GM23338 (cell line): ENCODE data around the gene CCDC30.
"Not testable (repeated sequence)": the region's sequence is repeated elsewhere in the genome, so short reads cannot be mapped to it uniquely, and the experiment has no call there.

Experiments used
- CREB1 ChIP-seq: fragments of 250-450 bp; sonication (Bioruptor Pico); IDR thresholded peaks from 2 replicates; pipeline ENCODE4 v1.5.0; 2020; ENCODE audit warnings: low read depth, mild to moderate bottlenecking, moderate library complexity
- ETS1 ChIP-seq: IDR thresholded peaks from 2 replicates; pipeline ENCODE4 v1.6.1; 2016; ENCODE audit warnings: antibody characterized with exemption
- EZH2 ChIP-seq: fragments of 200-600 bp; sonication (generic); IDR thresholded peaks from one replicate; pipeline ENCODE4 v1.8.0; 2017; ENCODE audit warnings: antibody characterized with exemption, mild to moderate bottlenecking, low read depth; ENCODE audit not compliant: unreplicated experiment
- EZH2phosphoT487 ChIP-seq: fragments of 200-600 bp; sonication (generic); IDR thresholded peaks from one replicate; pipeline ENCODE4 v1.8.1; 2018; ENCODE audit warnings: antibody characterized with exemption; ENCODE audit not compliant: unreplicated experiment
- JUNB ChIP-seq: IDR thresholded peaks from one replicate; pipeline ENCODE4 v1.6.1; 2016; ENCODE audit warnings: antibody characterized with exemption; ENCODE audit not compliant: unreplicated experiment
- NANOG ChIP-seq: IDR thresholded peaks from 2 replicates; pipeline ENCODE4 v1.6.1; 2016; ENCODE audit warnings: antibody characterized with exemption, borderline replicate concordance
- POLR2AphosphoS5 ChIP-seq: IDR thresholded peaks from 2 replicates; pipeline ENCODE4 v1.6.1; 2016; ENCODE audit warnings: antibody characterized with exemption, low read depth
- REST ChIP-seq: IDR thresholded peaks from one replicate; pipeline ENCODE4 v1.6.1; 2018; ENCODE audit warnings: antibody characterized with exemption; ENCODE audit not compliant: unreplicated experiment
- STAT1 ChIP-seq: IDR thresholded peaks from one replicate; pipeline ENCODE4 v1.6.1; 2016; ENCODE audit warnings: antibody characterized with exemption; ENCODE audit not compliant: unreplicated experiment
- ZNF114 ChIP-seq: fragments of 250-450 bp; sonication (Bioruptor Pico); IDR thresholded peaks from 2 replicates; pipeline ENCODE4 v1.5.0; 2020; ENCODE audit warnings: mild to moderate bottlenecking, moderate library complexity
- ZNF331 ChIP-seq: fragments of 250-450 bp; sonication (Bioruptor Pico); IDR thresholded peaks from 2 replicates; pipeline ENCODE4 v1.5.0; 2020; ENCODE audit warnings: low read depth, mild to moderate bottlenecking, moderate library complexity
- ZNF462 ChIP-seq: fragments of 250-450 bp; sonication (Bioruptor Pico); IDR thresholded peaks from 2 replicates; pipeline ENCODE4 v1.5.0; 2020; ENCODE audit warnings: mild to moderate bottlenecking, moderate library complexity
- TF ChIP-seq, protein P1 (sequence below), 2 experiments: fragments of 200-600 bp in 1 of 2; sonication (generic) in 1 of 2; conservative IDR thresholded peaks; 2 replicates each; pipeline versions ENCODE4 v1.5.1 to v1.6.1; 2016 to 2017; ENCODE audit warnings: antibody characterized with exemption in 2 of 2, low read depth in 2 of 2, mild to moderate bottlenecking in 2 of 2, moderate library complexity in 1 of 2

DNA sequence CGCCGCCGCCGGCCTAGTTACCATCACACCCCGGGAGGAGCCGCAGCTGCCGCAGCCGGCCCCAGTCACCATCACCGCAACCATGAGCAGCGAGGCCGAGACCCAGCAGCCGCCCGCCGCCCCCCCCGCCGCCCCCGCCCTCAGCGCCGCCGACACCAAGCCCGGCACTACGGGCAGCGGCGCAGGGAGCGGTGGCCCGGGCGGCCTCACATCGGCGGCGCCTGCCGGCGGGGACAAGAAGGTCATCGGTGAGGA lies 219.3 kb downstream of the CCDC30 start:
- TF ChIP-seq, protein P1, sequence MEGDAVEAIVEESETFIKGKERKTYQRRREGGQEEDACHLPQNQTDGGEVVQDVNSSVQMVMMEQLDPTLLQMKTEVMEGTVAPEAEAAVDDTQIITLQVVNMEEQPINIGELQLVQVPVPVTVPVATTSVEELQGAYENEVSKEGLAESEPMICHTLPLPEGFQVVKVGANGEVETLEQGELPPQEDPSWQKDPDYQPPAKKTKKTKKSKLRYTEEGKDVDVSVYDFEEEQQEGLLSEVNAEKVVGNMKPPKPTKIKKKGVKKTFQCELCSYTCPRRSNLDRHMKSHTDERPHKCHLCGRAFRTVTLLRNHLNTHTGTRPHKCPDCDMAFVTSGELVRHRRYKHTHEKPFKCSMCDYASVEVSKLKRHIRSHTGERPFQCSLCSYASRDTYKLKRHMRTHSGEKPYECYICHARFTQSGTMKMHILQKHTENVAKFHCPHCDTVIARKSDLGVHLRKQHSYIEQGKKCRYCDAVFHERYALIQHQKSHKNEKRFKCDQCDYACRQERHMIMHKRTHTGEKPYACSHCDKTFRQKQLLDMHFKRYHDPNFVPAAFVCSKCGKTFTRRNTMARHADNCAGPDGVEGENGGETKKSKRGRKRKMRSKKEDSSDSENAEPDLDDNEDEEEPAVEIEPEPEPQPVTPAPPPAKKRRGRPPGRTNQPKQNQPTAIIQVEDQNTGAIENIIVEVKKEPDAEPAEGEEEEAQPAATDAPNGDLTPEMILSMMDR (conservative IDR thresholded peaks at IDR 0.05; ENCODE audit: low read depth in 2 of 2), result not testable (repeated sequence)
- TF ChIP-seq REST; EZH2phosphoT487; EZH2; JUNB; POLR2AphosphoS5; ETS1; CREB1 (CRISPR knock-in tag); NANOG; ZNF331 (CRISPR knock-in tag); STAT1; ZNF462 (CRISPR knock-in tag); ZNF114: not testable (repeated sequence)
